GM23248 (cell line): ENCODE measurements around the gene MOB3B.

Source experiments
- EZH2 ChIP-seq: fragments of 200-600 bp; sonication (generic); IDR thresholded peaks from 2 replicates; pipeline ENCODE4 v1.6.1; 2018; ENCODE audit warnings: antibody characterized with exemption, mild to moderate bottlenecking; ENCODE audit not compliant: insufficient read depth, poor library complexity, severe bottlenecking
- EZH2phosphoT487 ChIP-seq: fragments of 200-600 bp; sonication (generic); IDR thresholded peaks from 2 replicates; pipeline ENCODE4 v1.6.1; 2018; ENCODE audit warnings: antibody characterized with exemption, moderate library complexity, mild to moderate bottlenecking, low read depth; ENCODE audit not compliant: insufficient read depth

- no peak for TF ChIP-seq EZH2
- TF ChIP-seq EZH2phosphoT487: no peak
These were observed 41.4 kb upstream of the MOB3B start for GRCh38 chr9:27571011-27571410.
